Neural cell (in vitro differentiated cells): ENCODE results near the gene PLD1. TPM values are rescaled to one million over a fixed set of nuclear protein-coding genes. Genes with fewer than 3 reads are reported as not detected.

Experiments used
- H2AFZ ChIP-seq: fragments of 200-600, 300-800 bp; sonication (generic), shearing (Covaris generic); 2 replicates; pipeline ENCODE4 v1.6.0; 2014; ENCODE audit warnings: low read depth, mild to moderate bottlenecking, antibody characterized with exemption, low read length, moderate library complexity
- H3F3A ChIP-seq: fragments of 200-600 bp; shearing (Covaris generic); 2 replicates; pipeline ENCODE4 v1.6.1; 2016; ENCODE audit warnings: mild to moderate bottlenecking, moderate library complexity, mixed read lengths, antibody characterized with exemption, low read length; ENCODE audit not compliant: insufficient read depth, poor library complexity, severe bottlenecking
- H3K27ac ChIP-seq: fragments of 200-600, 300-800 bp; sonication (generic), shearing (Covaris generic); 2 replicates; pipeline ENCODE4 v1.5.1; 2014; ENCODE audit warnings: mild to moderate bottlenecking, low read length, moderate library complexity
- H3K27me3 ChIP-seq: fragments of 300-800, 200-600 bp; sonication (generic), shearing (Covaris generic); 2 replicates; pipeline ENCODE4 v1.6.0; 2014; ENCODE audit warnings: mild to moderate bottlenecking, low read depth, low read length, moderate library complexity; ENCODE audit not compliant: insufficient read depth
- H3K36me3 ChIP-seq: fragments of 300-800, 200-600 bp; sonication (generic), shearing (Covaris generic); 2 replicates; pipeline ENCODE4 v1.5.1; 2014; ENCODE audit warnings: mild to moderate bottlenecking, antibody characterized with exemption, low read length, moderate library complexity; ENCODE audit not compliant: insufficient read depth
- H3K4me2 ChIP-seq: fragments of 300-800, 200-600 bp; sonication (generic), shearing (Covaris generic); 2 replicates; pipeline ENCODE4 v1.6.0; 2014; ENCODE audit warnings: mild to moderate bottlenecking, low read length
- H3K4me3 ChIP-seq: fragments of 300-800, 200-600 bp; sonication (generic), shearing (Covaris generic); 2 replicates; pipeline ENCODE4 v1.5.1; 2014; ENCODE audit warnings: mild to moderate bottlenecking, low read length, moderate library complexity
- H3K79me2 ChIP-seq: fragments of 200-600 bp; shearing (Covaris generic); replicated peaks from 2 replicates; pipeline ENCODE4 v1.6.0; 2014; ENCODE audit warnings: mild to moderate bottlenecking, low read length, moderate library complexity; ENCODE audit not compliant: insufficient read depth
- H3K9ac ChIP-seq: fragments of 300-800, 200-600 bp; sonication (generic), shearing (Covaris generic); 2 replicates; pipeline ENCODE4 v1.6.1; 2016; ENCODE audit warnings: mild to moderate bottlenecking, low read length, mixed read lengths
- H3K9me2 ChIP-seq: fragments of 200-600 bp; shearing (Covaris generic); 2 replicates; pipeline ENCODE4 v1.6.1; 2016; ENCODE audit warnings: mild to moderate bottlenecking, low read length, mixed read lengths; ENCODE audit not compliant: insufficient read depth
- H3K9me3 ChIP-seq: fragments of 200-600, 300-800 bp; sonication (generic), shearing (Covaris generic); 2 replicates; pipeline ENCODE4 v1.6.1; 2016; ENCODE audit warnings: mild to moderate bottlenecking, mixed run types, low read length, moderate library complexity, mixed read lengths
- H4K20me1 ChIP-seq: fragments of 200-600 bp; shearing (Covaris generic); 2 replicates; pipeline ENCODE4 v1.6.1; 2016; ENCODE audit warnings: mild to moderate bottlenecking, mixed run types; ENCODE audit not compliant: insufficient read depth
- CTCF ChIP-seq: fragments of 450-650 bp; IDR thresholded peaks from 2 replicates; pipeline ENCODE4 v1.5.1; 2014; ENCODE audit warnings: antibody characterized with exemption, mild to moderate bottlenecking, moderate library complexity; ENCODE audit not compliant: poor library complexity, severe bottlenecking
- EP300 ChIP-seq: fragments of 450-650 bp; conservative IDR thresholded peaks from 2 replicates; pipeline ENCODE4 v1.6.1; 2014; ENCODE audit warnings: antibody characterized with exemption, mild to moderate bottlenecking, moderate library complexity; ENCODE audit not compliant: poor library complexity, severe bottlenecking
- EZH2 ChIP-seq: fragments of 200-600, 300-800 bp; shearing (Covaris generic), sonication (generic); IDR thresholded peaks from 2 replicates; pipeline ENCODE4 v1.6.1; 2014; ENCODE audit warnings: antibody characterized with exemption, low read length, borderline replicate concordance, mild to moderate bottlenecking; ENCODE audit not compliant: insufficient read depth, poor library complexity, severe bottlenecking
- MXI1 ChIP-seq: fragments of 450-650 bp; conservative IDR thresholded peaks from 2 replicates; pipeline ENCODE4 v1.6.1; 2014; ENCODE audit warnings: antibody characterized with exemption, mild to moderate bottlenecking; ENCODE audit not compliant: poor library complexity, severe bottlenecking
- POLR2AphosphoS5 ChIP-seq: IDR thresholded peaks from 2 replicates; pipeline ENCODE4 v1.6.1; 2012
- RAD21 ChIP-seq: fragments of 450-650 bp; conservative IDR thresholded peaks from 2 replicates; pipeline ENCODE4 v1.6.1; 2014; ENCODE audit warnings: antibody characterized with exemption, mild to moderate bottlenecking, moderate library complexity
- REST ChIP-seq: IDR thresholded peaks from 2 replicates; pipeline ENCODE4 v1.6.1; 2012; ENCODE audit warnings: borderline replicate concordance
- SMC3 ChIP-seq: fragments of 450-650 bp; conservative IDR thresholded peaks from 2 replicates; pipeline ENCODE4 v1.6.1; 2014; ENCODE audit warnings: antibody characterized with exemption, mild to moderate bottlenecking, moderate library complexity; ENCODE audit not compliant: poor library complexity
- TAF1 ChIP-seq: IDR thresholded peaks from 2 replicates; pipeline ENCODE4 v1.6.1; 2012; ENCODE audit warnings: low read depth
- polyA plus RNA-seq: library from polyadenylated mRNA; depleted of rRNA; stranded (reverse); fragments of >200 nt; gene quantifications from 2 replicates; pipeline ENCODE4 v1.2.3, GENCODE V29; 2014

Gene PLD1
- polyA plus RNA-seq, 1 donor from 2014 or later = 0.06 TPM

- H3K9me2 ChIP-seq = no peaks in the 10 kb centered on the region
- no peaks in the 10 kb centered on the region for H3F3A ChIP-seq
- H4K20me1 ChIP-seq = no peaks in the 10 kb centered on the region
- no peak overlapping the region for H3K27ac ChIP-seq
- no peak overlapping the region for H3K4me3 ChIP-seq
- no peak overlapping the region for H3K9ac ChIP-seq
- H3K4me2 ChIP-seq = no peak overlapping the region
- no peak overlapping the region for H2AFZ ChIP-seq
- no peak for TF ChIP-seq TAF1
- TF ChIP-seq MXI1 = no peak
- TF ChIP-seq POLR2AphosphoS5 = no peak
- TF ChIP-seq REST = no peak
- TF ChIP-seq EZH2 = no peak
- TF ChIP-seq RAD21 = no peak
- H3K9me3 ChIP-seq = no peaks in the 10 kb centered on the region
- H3K36me3 ChIP-seq = no peaks in the 10 kb centered on the region
- H3K79me2 ChIP-seq = no peaks in the 10 kb centered on the region
- no peaks in the 10 kb centered on the region for H3K27me3 ChIP-seq
Observed at GRCh38 chr3:171783086-171783485, 27.2 kb downstream of the PLD1 start.

GRCh38 chr3:171782617-171783016 lies 27.7 kb downstream of the PLD1 start:
- H3K4me3 ChIP-seq = no peak overlapping the region
- H3K79me2 ChIP-seq = no peaks in the 10 kb centered on the region
- H3K9ac ChIP-seq = no peak overlapping the region
- no peaks in the 10 kb centered on the region for H3K27me3 ChIP-seq
- TF ChIP-seq MXI1 (no peak), TAF1 (no peak), EZH2 (no peak), EP300 (no peak), CTCF (no peak)
- no peak overlapping the region for H3K27ac ChIP-seq
- H3K9me2 ChIP-seq = no peaks in the 10 kb centered on the region
- no peaks in the 10 kb centered on the region for H3F3A ChIP-seq
- no peaks in the 10 kb centered on the region for H4K20me1 ChIP-seq
- no peak overlapping the region for H3K4me2 ChIP-seq
- H3K9me3 ChIP-seq = no peaks in the 10 kb centered on the region
- no peaks in the 10 kb centered on the region for H3K36me3 ChIP-seq
- no peak overlapping the region for H2AFZ ChIP-seq

GRCh38 chr3:171781711-171782127 lies 28.6 kb downstream of the PLD1 start:
- no peaks in the 10 kb centered on the region for H3F3A ChIP-seq
- no peak overlapping the region for H2AFZ ChIP-seq
- no peak overlapping the region for H3K27ac ChIP-seq
- H3K4me2 ChIP-seq = no peak overlapping the region
- H3K9ac ChIP-seq = no peak overlapping the region
- no peaks in the 10 kb centered on the region for H3K27me3 ChIP-seq
- no peaks in the 10 kb centered on the region for H3K9me2 ChIP-seq
- no peaks in the 10 kb centered on the region for H3K9me3 ChIP-seq
- H3K79me2 ChIP-seq = no peaks in the 10 kb centered on the region
- H3K4me3 ChIP-seq = no peak overlapping the region
- H4K20me1 ChIP-seq = no peaks in the 10 kb centered on the region
- H3K36me3 ChIP-seq = no peaks in the 10 kb centered on the region
- no peak for TF ChIP-seq REST
- TF ChIP-seq MXI1 = no peak
- no peak for TF ChIP-seq SMC3
- TF ChIP-seq RAD21 = no peak
- no peak for TF ChIP-seq CTCF
- TF ChIP-seq EP300 = no peak
